Urinary bladder (tissue), 4 donors: ENCODE data around the gene FRMD4B. TPM values are rescaled to one million over a fixed set of nuclear protein-coding genes. Genes with fewer than 3 reads are reported as not detected.

Experiments used
- DNase-seq: peaks from one replicate; pipeline ENCODE4 v3.0.0-alpha.2; 2015; ENCODE audit errors: extremely low spot score
- H3K27ac ChIP-seq: one replicate; pipeline ENCODE4 v1.5.1; 2013; ENCODE audit warnings: low read depth, mild to moderate bottlenecking, moderate library complexity
- H3K36me3 ChIP-seq: one replicate; pipeline ENCODE4 v1.6.1; 2013; ENCODE audit warnings: mild to moderate bottlenecking, moderate library complexity; ENCODE audit not compliant: insufficient read depth
- H3K4me1 ChIP-seq: one replicate; pipeline ENCODE4 v1.6.1; 2013; ENCODE audit warnings: mild to moderate bottlenecking, moderate library complexity; ENCODE audit not compliant: insufficient read depth
- H3K4me3 ChIP-seq: one replicate; pipeline ENCODE4 v1.5.1; 2013; ENCODE audit warnings: low read depth, low read length
- WGBS: extraction: QIAGEN DNeasy Blood & Tissue Kit; methylation state at CpG from one replicate; pipeline ENCODE4 v1.1.7; 2013; 5-methylcytosine and 5-hydroxymethylcytosine counted together
- polyA plus RNA-seq: library from polyadenylated mRNA; stranded (reverse); fragments of 200-250 nt; gene quantifications from one replicate; pipeline ENCODE4 v1.2.3, GENCODE V29; 2013
- total RNA-seq: library from RNA; depleted of rRNA; stranded (reverse); fragments of >200 nt; gene quantifications from one replicate; pipeline ENCODE4 v1.2.3, GENCODE V29; 2014
- donor health status: healthy with polysubstance abuse.
- donor health status: healthy.

Gene FRMD4B
- total and polyA plus RNA-seq, 2 donors: 5.9 to 39.1 TPM

- no peak overlapping the region for H3K27ac ChIP-seq
- H3K36me3 ChIP-seq: no peaks in the 10 kb centered on the region
- WGBS: 36% methylated on average over 4 of the region's 4 CpGs
- H3K4me3 ChIP-seq: no peak overlapping the region
- no peaks in the 10 kb centered on the region for H3K4me1 ChIP-seq
- no peak for DNase-seq
These were observed 3.8 kb upstream of the FRMD4B start for GRCh38 chr3:69389520-69390248.

GRCh38 chr3:69388241-69388640 is 2.4 kb upstream of the FRMD4B start:
- DNase-seq: no peak
- Histone ChIP-seq H3K36me3 (no peaks in the 10 kb centered on the region), H3K27ac (no peak overlapping the region), H3K4me3 (no peak overlapping the region), H3K4me1 (no peaks in the 10 kb centered on the region)
- WGBS: 66% methylated on average over 4 of the region's 4 CpGs

GRCh38 chr3:69386556-69387385 is 883 bp upstream of the FRMD4B start:
- 41% methylated on average over 8 of the region's 8 CpGs for WGBS
- Histone ChIP-seq H3K36me3 (no peaks in the 10 kb centered on the region), H3K27ac (no peak overlapping the region)

GRCh38 chr3:69385123-69385722 is 665 bp downstream of the FRMD4B start:
- Histone ChIP-seq H3K4me3 (peak overlapping the region; percentile 40), H3K4me1 (no peaks in the 10 kb centered on the region), H3K27ac (no peak overlapping the region), H3K36me3 (no peaks in the 10 kb centered on the region)
- no peak for DNase-seq
- 29% methylated on average over 11 of the region's 11 CpGs for WGBS

More at GRCh38 chr3:69386556-69387385, 883 bp upstream of the FRMD4B start:
- Histone ChIP-seq H3K4me1 (no peaks in the 10 kb centered on the region), H3K4me3 (no peak overlapping the region)
- no peak for DNase-seq

- no peaks in the 10 kb centered on the region for H3K36me3 ChIP-seq
- no peak overlapping the region for H3K27ac ChIP-seq
- WGBS: 72% methylated on average over 1 of the region's 1 CpG
- no peaks in the 10 kb centered on the region for H3K4me1 ChIP-seq
- no peak for DNase-seq
- H3K4me3 ChIP-seq: no peak overlapping the region
These were observed 1.6 kb downstream of the FRMD4B start for GRCh38 chr3:69384326-69384725.

GRCh38 chr3:69379661-69380060 is 6.2 kb downstream of the FRMD4B start:
- Histone ChIP-seq H3K27ac (no peak overlapping the region), H3K4me3 (no peak overlapping the region), H3K36me3 (no peaks in the 10 kb centered on the region), H3K4me1 (no peaks in the 10 kb centered on the region)
- DNase-seq: no peak
- 73% methylated on average over 3 of the region's 3 CpGs for WGBS

GRCh38 chr3:69378112-69378802 is 7.6 kb downstream of the FRMD4B start:
- Histone ChIP-seq H3K4me1 (no peaks in the 10 kb centered on the region), H3K36me3 (no peaks in the 10 kb centered on the region), H3K4me3 (no peak overlapping the region), H3K27ac (no peak overlapping the region)
- DNase-seq: no peak
- 93% methylated on average over 3 of the region's 3 CpGs for WGBS

- Histone ChIP-seq H3K4me1 (no peaks in the 10 kb centered on the region), H3K27ac (no peak overlapping the region), H3K36me3 (no peaks in the 10 kb centered on the region), H3K4me3 (no peak overlapping the region)
- DNase-seq: no peak
- 89% methylated on average over 3 of the region's 3 CpGs for WGBS
These were observed 8.6 kb downstream of the FRMD4B start for GRCh38 chr3:69377262-69377661.

- WGBS: 89% methylated on average over 2 of the region's 2 CpGs
- Histone ChIP-seq H3K4me1 (no peaks in the 10 kb centered on the region), H3K4me3 (no peak overlapping the region), H3K36me3 (no peaks in the 10 kb centered on the region), H3K27ac (no peak overlapping the region)
- DNase-seq: no peak
These were observed 9.2 kb downstream of the FRMD4B start for GRCh38 chr3:69376731-69377130.

GRCh38 chr3:69371816-69372215 is 14.1 kb downstream of the FRMD4B start:
- Histone ChIP-seq H3K4me3 (no peak overlapping the region), H3K27ac (no peak overlapping the region), H3K4me1 (no peaks in the 10 kb centered on the region), H3K36me3 (no peaks in the 10 kb centered on the region)
- 93% methylated on average over 5 of the region's 5 CpGs for WGBS
- no peak for DNase-seq

- DNase-seq: no peak
- Histone ChIP-seq H3K27ac (no peak overlapping the region), H3K4me1 (no peaks in the 10 kb centered on the region), H3K36me3 (no peaks in the 10 kb centered on the region), H3K4me3 (no peak overlapping the region)
- 84% methylated on average over 2 of the region's 2 CpGs for WGBS
These were observed 15.0 kb downstream of the FRMD4B start for GRCh38 chr3:69370901-69371301.

GRCh38 chr3:69370156-69370883 is 15.6 kb downstream of the FRMD4B start:
- Histone ChIP-seq H3K27ac (no peak overlapping the region), H3K4me3 (no peak overlapping the region), H3K36me3 (no peaks in the 10 kb centered on the region), H3K4me1 (no peaks in the 10 kb centered on the region)
- WGBS: 68% methylated on average over 17 of the region's 17 CpGs
- no peak for DNase-seq
